ENCODE data around the gene CCBE1.

The CCBE1 gene

GRCh38 chr18:59479776-59480175 is 217.4 kb downstream of the CCBE1 start:
- no peaks in the 10 kb centered on the region for H3K79me2 ChIP-seq (ENCODE audit: insufficient read depth, low read length)
- no peak overlapping the region for H2AFZ ChIP-seq (ENCODE audit: low read depth, low read length, severe bottlenecking)
- no peak overlapping the region for H3K4me2 ChIP-seq (ENCODE audit: low read depth, low read length, poor library complexity, severe bottlenecking)
- H3K9me3 ChIP-seq (ENCODE audit: insufficient read depth, low read length) = no peaks in the 10 kb centered on the region
- H3K4me3 ChIP-seq (ENCODE audit: insufficient read depth, low read length, poor library complexity, severe bottlenecking) = no peak overlapping the region
- H3F3A ChIP-seq (ENCODE audit: insufficient read depth) = no peaks in the 10 kb centered on the region
- H3K27ac ChIP-seq (ENCODE audit: low read depth, low read length) = no peak overlapping the region
- H3K27me3 ChIP-seq (ENCODE audit: low read length) = 0 out of 2 replicates have a peak, but pooled peaks cover 4% of the 10 kb centered on the region
- H3K9me2 ChIP-seq (replicated peaks; ENCODE audit: insufficient read depth, low read length) = no peaks in the 10 kb centered on the region
- no peaks in the 10 kb centered on the region for H3K36me3 ChIP-seq (ENCODE audit: low read length)
- no peak overlapping the region for H3K9ac ChIP-seq (ENCODE audit: low read length)
- no peaks in the 10 kb centered on the region for H4K20me1 ChIP-seq (ENCODE audit: low read depth, low read length)
- TF ChIP-seq, protein P1, sequence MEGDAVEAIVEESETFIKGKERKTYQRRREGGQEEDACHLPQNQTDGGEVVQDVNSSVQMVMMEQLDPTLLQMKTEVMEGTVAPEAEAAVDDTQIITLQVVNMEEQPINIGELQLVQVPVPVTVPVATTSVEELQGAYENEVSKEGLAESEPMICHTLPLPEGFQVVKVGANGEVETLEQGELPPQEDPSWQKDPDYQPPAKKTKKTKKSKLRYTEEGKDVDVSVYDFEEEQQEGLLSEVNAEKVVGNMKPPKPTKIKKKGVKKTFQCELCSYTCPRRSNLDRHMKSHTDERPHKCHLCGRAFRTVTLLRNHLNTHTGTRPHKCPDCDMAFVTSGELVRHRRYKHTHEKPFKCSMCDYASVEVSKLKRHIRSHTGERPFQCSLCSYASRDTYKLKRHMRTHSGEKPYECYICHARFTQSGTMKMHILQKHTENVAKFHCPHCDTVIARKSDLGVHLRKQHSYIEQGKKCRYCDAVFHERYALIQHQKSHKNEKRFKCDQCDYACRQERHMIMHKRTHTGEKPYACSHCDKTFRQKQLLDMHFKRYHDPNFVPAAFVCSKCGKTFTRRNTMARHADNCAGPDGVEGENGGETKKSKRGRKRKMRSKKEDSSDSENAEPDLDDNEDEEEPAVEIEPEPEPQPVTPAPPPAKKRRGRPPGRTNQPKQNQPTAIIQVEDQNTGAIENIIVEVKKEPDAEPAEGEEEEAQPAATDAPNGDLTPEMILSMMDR (IDR thresholded peaks at IDR 0.05; ENCODE audit: insufficient read depth, low read length, poor library complexity, severe bottlenecking) = no peak
- no peak for TF ChIP-seq EZH2phosphoT487 (conservative IDR thresholded peaks at IDR 0.05; ENCODE audit: low read length)

DNA sequence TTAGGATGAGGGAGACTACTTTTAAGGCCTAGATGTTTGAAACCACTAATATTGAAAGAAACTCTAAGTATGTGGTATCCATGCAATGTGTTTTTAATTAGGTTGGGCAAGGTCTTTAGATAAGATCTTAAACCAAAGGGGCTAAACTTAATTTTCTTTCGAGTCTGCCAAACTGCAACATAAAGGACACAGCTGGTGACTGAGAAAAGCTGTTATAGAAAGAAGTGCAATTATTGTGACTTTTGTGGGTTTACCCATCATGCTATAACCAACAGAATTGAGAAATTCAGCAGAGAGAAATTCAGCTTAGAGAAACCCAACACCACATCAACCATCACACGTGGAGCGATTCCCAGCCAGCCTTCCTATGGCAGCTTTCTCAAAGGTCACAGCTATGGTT is 218.6 kb downstream of the CCBE1 start:
- H3K36me3 ChIP-seq (ENCODE audit: low read length) = no peaks in the 10 kb centered on the region
- 0 out of 2 replicates have a peak, but pooled peaks cover 4% of the 10 kb centered on the region for H3K27me3 ChIP-seq (ENCODE audit: low read length)
- H3K79me2 ChIP-seq (ENCODE audit: insufficient read depth, low read length) = no peaks in the 10 kb centered on the region
- no peaks in the 10 kb centered on the region for H3F3A ChIP-seq (ENCODE audit: insufficient read depth)
- no peaks in the 10 kb centered on the region for H3K9me3 ChIP-seq (ENCODE audit: insufficient read depth, low read length)
- H4K20me1 ChIP-seq (ENCODE audit: low read depth, low read length) = no peaks in the 10 kb centered on the region
- no peak overlapping the region for H3K27ac ChIP-seq (ENCODE audit: low read depth, low read length)
- no peak overlapping the region for H2AFZ ChIP-seq (ENCODE audit: low read depth, low read length, severe bottlenecking)
- TF ChIP-seq, protein P1 (IDR thresholded peaks at IDR 0.05; ENCODE audit: insufficient read depth, low read length, poor library complexity, severe bottlenecking) = no peak
- no peak for TF ChIP-seq EZH2phosphoT487 (conservative IDR thresholded peaks at IDR 0.05; ENCODE audit: low read length)
- no peaks in the 10 kb centered on the region for H3K9me2 ChIP-seq (replicated peaks; ENCODE audit: insufficient read depth, low read length)
- no peak overlapping the region for H3K9ac ChIP-seq (ENCODE audit: low read length)
- H3K4me2 ChIP-seq (ENCODE audit: low read depth, low read length, poor library complexity, severe bottlenecking) = no peak overlapping the region
- no peak overlapping the region for H3K4me3 ChIP-seq (ENCODE audit: insufficient read depth, low read length, poor library complexity, severe bottlenecking)

GRCh38 chr18:59477849-59478248 is 219.4 kb downstream of the CCBE1 start:
- no peaks in the 10 kb centered on the region for H3K36me3 ChIP-seq (ENCODE audit: low read length)
- H4K20me1 ChIP-seq (ENCODE audit: low read depth, low read length) = no peaks in the 10 kb centered on the region
- no peak overlapping the region for H3K27ac ChIP-seq (ENCODE audit: low read depth, low read length)
- H3F3A ChIP-seq (ENCODE audit: insufficient read depth) = no peaks in the 10 kb centered on the region
- H3K4me2 ChIP-seq (ENCODE audit: low read depth, low read length, poor library complexity, severe bottlenecking) = no peak overlapping the region
- H2AFZ ChIP-seq (ENCODE audit: low read depth, low read length, severe bottlenecking) = no peak overlapping the region
- H3K4me3 ChIP-seq (ENCODE audit: insufficient read depth, low read length, poor library complexity, severe bottlenecking) = no peak overlapping the region
- H3K9me3 ChIP-seq (ENCODE audit: insufficient read depth, low read length) = no peaks in the 10 kb centered on the region
- H3K79me2 ChIP-seq (ENCODE audit: insufficient read depth, low read length) = no peaks in the 10 kb centered on the region
- TF ChIP-seq, protein P1 (IDR thresholded peaks at IDR 0.05; ENCODE audit: insufficient read depth, low read length, poor library complexity, severe bottlenecking) = no peak
- TF ChIP-seq EZH2phosphoT487 (conservative IDR thresholded peaks at IDR 0.05; ENCODE audit: low read length) = no peak
- H3K9ac ChIP-seq (ENCODE audit: low read length) = no peak overlapping the region
- 0 out of 2 replicates have a peak, but pooled peaks cover 4% of the 10 kb centered on the region for H3K27me3 ChIP-seq (ENCODE audit: low read length)
- H3K9me2 ChIP-seq (replicated peaks; ENCODE audit: insufficient read depth, low read length) = no peaks in the 10 kb centered on the region

Data from SU-DHL-6 (cell line).